WTC11 (cell line): ENCODE data around the gene PRCD.

Experiments used
- CREB1 ChIP-seq: sonication (generic); formaldehyde crosslinking; IDR thresholded peaks from 2 replicates; pipeline ENCODE4 v1.8.0; 2023; ENCODE audit warnings: mild to moderate bottlenecking, missing genetic modification reagents
- ESRRA ChIP-seq: sonication (generic); formaldehyde crosslinking; IDR thresholded peaks from 2 replicates; pipeline ENCODE4 v1.8.1; 2022; ENCODE audit warnings: mild to moderate bottlenecking, missing genetic modification reagents, borderline replicate concordance
- ETV6 ChIP-seq: sonication (generic); formaldehyde crosslinking; IDR thresholded peaks from 2 replicates; pipeline ENCODE4 v1.8.1; 2022; ENCODE audit warnings: mild to moderate bottlenecking, missing genetic modification reagents
- JUN ChIP-seq: sonication (generic); formaldehyde crosslinking; IDR thresholded peaks from 2 replicates; pipeline ENCODE4 v1.8.0; 2023; ENCODE audit warnings: mild to moderate bottlenecking, missing genetic modification reagents
- ZNF232 ChIP-seq: sonication (generic); formaldehyde crosslinking; IDR thresholded peaks from 2 replicates; pipeline ENCODE4 v1.8.0; 2022; ENCODE audit warnings: mild to moderate bottlenecking, missing genetic modification reagents
- ZNF263 ChIP-seq: sonication (generic); formaldehyde crosslinking; IDR thresholded peaks from 2 replicates; pipeline ENCODE4 v1.8.1; 2022; ENCODE audit warnings: low read depth, mild to moderate bottlenecking, moderate library complexity, missing genetic modification reagents
- TF ChIP-seq, protein P1 (sequence below): fragments of 200-600 bp; IDR thresholded peaks from 2 replicates; pipeline ENCODE4 v1.8.0; 2022; ENCODE audit warnings: antibody characterized with exemption
- TF ChIP-seq, protein P2 (sequence below): sonication (generic); formaldehyde crosslinking; IDR thresholded peaks from 2 replicates; pipeline ENCODE4 v1.8.0; 2022; ENCODE audit warnings: mild to moderate bottlenecking, missing genetic modification reagents
- TF ChIP-seq, protein P3 (sequence below): sonication (generic); formaldehyde crosslinking; IDR thresholded peaks from 2 replicates; pipeline ENCODE4 v1.8.1; 2022; ENCODE audit warnings: mild to moderate bottlenecking, moderate library complexity, missing genetic modification reagents

DNA sequence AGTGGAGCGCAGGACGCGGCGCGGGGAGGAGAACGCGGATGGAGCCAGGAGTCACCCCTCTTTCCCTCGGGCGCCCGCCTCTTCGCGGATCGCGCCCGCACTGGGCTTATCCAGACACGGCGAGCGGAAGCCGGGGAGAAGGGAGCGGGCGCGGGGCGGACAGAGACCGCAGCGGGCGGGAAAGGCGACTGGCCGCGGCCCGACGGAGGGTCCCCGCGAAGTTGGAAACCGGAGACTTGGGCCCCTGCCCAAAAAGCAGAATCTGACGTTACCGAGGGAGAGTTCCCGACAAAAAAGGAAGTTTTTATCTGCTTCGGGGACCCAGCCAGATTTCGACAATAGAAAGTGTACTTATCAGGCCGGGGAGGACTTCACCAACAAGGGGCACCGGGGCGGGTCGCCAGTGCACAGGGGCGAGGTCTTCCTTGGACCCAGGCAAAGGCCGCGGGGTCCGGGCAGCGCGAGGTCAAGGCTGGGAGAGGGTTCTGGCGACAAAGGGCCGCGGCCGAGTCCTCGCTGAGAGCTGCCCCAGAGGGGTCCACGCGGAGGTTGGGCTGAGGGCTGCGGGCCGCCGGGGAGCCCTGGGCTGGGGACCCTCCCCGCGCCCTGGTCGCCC, 45.3 kb downstream of the PRCD start:
- TF ChIP-seq, protein P1, sequence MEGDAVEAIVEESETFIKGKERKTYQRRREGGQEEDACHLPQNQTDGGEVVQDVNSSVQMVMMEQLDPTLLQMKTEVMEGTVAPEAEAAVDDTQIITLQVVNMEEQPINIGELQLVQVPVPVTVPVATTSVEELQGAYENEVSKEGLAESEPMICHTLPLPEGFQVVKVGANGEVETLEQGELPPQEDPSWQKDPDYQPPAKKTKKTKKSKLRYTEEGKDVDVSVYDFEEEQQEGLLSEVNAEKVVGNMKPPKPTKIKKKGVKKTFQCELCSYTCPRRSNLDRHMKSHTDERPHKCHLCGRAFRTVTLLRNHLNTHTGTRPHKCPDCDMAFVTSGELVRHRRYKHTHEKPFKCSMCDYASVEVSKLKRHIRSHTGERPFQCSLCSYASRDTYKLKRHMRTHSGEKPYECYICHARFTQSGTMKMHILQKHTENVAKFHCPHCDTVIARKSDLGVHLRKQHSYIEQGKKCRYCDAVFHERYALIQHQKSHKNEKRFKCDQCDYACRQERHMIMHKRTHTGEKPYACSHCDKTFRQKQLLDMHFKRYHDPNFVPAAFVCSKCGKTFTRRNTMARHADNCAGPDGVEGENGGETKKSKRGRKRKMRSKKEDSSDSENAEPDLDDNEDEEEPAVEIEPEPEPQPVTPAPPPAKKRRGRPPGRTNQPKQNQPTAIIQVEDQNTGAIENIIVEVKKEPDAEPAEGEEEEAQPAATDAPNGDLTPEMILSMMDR = no peak
- no peak for TF ChIP-seq ESRRA (CRISPR knock-in tag)
- TF ChIP-seq ZNF263 (CRISPR knock-in tag) = no peak
- no peak for TF ChIP-seq ETV6
- TF ChIP-seq, protein P2, sequence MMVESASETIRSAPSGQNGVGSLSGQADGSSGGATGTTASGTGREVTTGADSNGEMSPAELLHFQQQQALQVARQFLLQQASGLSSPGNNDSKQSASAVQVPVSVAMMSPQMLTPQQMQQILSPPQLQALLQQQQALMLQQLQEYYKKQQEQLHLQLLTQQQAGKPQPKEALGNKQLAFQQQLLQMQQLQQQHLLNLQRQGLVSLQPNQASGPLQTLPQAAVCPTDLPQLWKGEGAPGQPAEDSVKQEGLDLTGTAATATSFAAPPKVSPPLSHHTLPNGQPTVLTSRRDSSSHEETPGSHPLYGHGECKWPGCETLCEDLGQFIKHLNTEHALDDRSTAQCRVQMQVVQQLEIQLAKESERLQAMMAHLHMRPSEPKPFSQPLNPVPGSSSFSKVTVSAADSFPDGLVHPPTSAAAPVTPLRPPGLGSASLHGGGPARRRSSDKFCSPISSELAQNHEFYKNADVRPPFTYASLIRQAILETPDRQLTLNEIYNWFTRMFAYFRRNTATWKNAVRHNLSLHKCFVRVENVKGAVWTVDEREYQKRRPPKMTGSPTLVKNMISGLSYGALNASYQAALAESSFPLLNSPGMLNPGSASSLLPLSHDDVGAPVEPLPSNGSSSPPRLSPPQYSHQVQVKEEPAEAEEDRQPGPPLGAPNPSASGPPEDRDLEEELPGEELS = no peak
- TF ChIP-seq CREB1 (CRISPR knock-in tag) = no peak
- TF ChIP-seq ZNF232 (CRISPR knock-in tag) = no peak
- no peak for TF ChIP-seq JUN (CRISPR knock-in tag)
- TF ChIP-seq, protein P3, sequence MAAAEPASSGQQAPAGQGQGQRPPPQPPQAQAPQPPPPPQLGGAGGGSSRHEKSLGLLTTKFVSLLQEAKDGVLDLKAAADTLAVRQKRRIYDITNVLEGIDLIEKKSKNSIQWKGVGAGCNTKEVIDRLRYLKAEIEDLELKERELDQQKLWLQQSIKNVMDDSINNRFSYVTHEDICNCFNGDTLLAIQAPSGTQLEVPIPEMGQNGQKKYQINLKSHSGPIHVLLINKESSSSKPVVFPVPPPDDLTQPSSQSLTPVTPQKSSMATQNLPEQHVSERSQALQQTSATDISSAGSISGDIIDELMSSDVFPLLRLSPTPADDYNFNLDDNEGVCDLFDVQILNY (CRISPR knock-in tag) = no peak
